ENCODE results near the gene IRAK1.
A peak's percentile ranks its signal among the peaks of the same experiment; 100 is the strongest.
"Not testable (repeated sequence)": the region's sequence is repeated elsewhere in the genome, so short reads cannot be mapped to it uniquely, and the experiment has no call there.

The IRAK1 gene

DNA sequence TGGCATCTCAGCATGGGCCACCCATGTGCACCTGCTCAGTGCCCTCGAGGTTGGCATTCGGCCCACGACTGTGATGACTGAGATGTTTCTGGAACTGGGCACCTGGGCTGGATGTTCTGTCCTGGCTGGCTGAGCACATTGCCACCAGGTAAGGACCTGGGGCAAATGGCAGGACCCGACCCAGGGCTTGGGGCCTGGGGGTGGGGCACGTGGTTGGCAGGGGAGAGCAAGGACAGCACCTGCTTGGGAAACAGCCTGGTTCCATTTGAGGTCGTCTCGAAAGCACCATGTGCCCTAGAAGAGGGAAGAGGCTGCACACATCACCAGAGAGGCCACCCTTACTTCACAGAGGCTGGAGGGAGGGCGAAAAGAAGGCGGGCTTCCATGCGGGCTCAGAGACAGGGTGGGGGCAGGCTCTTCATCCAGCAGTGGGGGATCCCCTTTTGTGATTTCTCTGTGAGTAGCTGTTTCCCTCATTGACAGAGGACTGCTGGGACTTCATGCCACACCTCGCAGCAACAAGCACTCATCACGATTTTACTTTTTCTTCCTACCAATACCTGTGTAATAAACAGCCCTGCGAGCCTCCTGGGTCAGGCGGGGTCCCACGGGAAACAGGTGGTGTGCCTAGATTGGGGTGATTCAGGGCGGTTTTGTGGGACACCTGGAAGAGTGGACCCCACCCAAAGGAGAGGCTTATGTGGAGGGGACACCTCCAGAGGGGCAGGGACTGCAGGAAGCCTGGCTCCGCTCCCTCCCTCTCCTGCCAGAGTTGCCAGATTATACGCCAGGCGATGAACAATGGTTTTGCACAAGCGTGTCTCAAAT is 35.1 kb downstream of the IRAK1 start:
- DNase-seq: no peak
- Mint-ChIP-seq H3K27me3 (ENCODE audit: low read depth, poor library complexity) (peaks cover 2% of the 10 kb centered on the region), H3K4me1 (peaks cover 28% of the 10 kb centered on the region), H3K9me3 (peaks cover 40% of the 10 kb centered on the region), H3K36me3 (ENCODE audit: low read depth) (peaks cover 15% of the 10 kb centered on the region), H3K4me3 (no peak overlapping the region), H3K27ac (no peak overlapping the region)
- no peak for TF ChIP-seq CTCF (IDR thresholded peaks at IDR 0.05)

- TF ChIP-seq CTCF (IDR thresholded peaks at IDR 0.05): no peak
- peaks cover 21% of the 10 kb centered on the region for H3K4me1 Mint-ChIP-seq
- H3K4me3 Mint-ChIP-seq: no peak overlapping the region
- peaks cover 35% of the 10 kb centered on the region for H3K9me3 Mint-ChIP-seq
- peaks cover 15% of the 10 kb centered on the region for H3K36me3 Mint-ChIP-seq (ENCODE audit: low read depth)
- H3K27ac Mint-ChIP-seq: no peak overlapping the region
- DNase-seq: no peak
- peaks cover 2% of the 10 kb centered on the region for H3K27me3 Mint-ChIP-seq (ENCODE audit: low read depth, poor library complexity)
Observed at GRCh38 chrX:153983321-153983801, 36.3 kb downstream of the IRAK1 start.

GRCh38 chrX:153981771-153982533 is 37.8 kb downstream of the IRAK1 start:
- H3K27ac Mint-ChIP-seq: peak overlapping the region; percentile 87
- H3K36me3 Mint-ChIP-seq (ENCODE audit: low read depth): peaks cover 15% of the 10 kb centered on the region
- no peak for TF ChIP-seq CTCF (IDR thresholded peaks at IDR 0.05)
- no peak for DNase-seq
- H3K4me3 Mint-ChIP-seq: no peak overlapping the region
- peaks cover 33% of the 10 kb centered on the region for H3K9me3 Mint-ChIP-seq
- H3K27me3 Mint-ChIP-seq (ENCODE audit: low read depth, poor library complexity): no peaks in the 10 kb centered on the region
- H3K4me1 Mint-ChIP-seq: peaks cover 18% of the 10 kb centered on the region

DNA sequence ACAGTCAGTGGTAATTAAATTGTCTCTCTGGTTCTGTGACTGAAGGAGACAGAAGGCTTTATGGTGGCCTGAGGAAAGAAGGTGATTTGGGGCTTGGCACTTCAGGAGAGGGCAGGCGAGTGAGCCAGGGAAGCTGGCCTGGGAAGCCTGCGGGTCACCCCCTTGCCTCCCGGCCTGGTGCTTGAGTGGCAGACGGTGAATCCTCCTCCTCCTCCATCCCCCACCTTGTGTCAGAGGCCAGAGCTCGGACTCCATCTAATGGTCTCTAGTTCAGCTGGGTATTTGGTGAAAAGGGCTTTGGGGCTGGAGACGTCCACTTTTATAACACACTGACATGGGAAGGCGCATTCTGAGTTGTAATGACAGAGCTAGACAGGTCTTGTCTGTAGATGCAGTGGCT is 38.5 kb downstream of the IRAK1 start:
- H3K27ac Mint-ChIP-seq: peak overlapping the region; percentile 87
- peaks cover 15% of the 10 kb centered on the region for H3K36me3 Mint-ChIP-seq (ENCODE audit: low read depth)
- H3K9me3 Mint-ChIP-seq: peaks cover 34% of the 10 kb centered on the region
- no peak for DNase-seq
- no peaks in the 10 kb centered on the region for H3K27me3 Mint-ChIP-seq (ENCODE audit: low read depth, poor library complexity)
- peaks cover 17% of the 10 kb centered on the region for H3K4me1 Mint-ChIP-seq
- H3K4me3 Mint-ChIP-seq: no peak overlapping the region
- TF ChIP-seq CTCF (IDR thresholded peaks at IDR 0.05): no peak

DNA sequence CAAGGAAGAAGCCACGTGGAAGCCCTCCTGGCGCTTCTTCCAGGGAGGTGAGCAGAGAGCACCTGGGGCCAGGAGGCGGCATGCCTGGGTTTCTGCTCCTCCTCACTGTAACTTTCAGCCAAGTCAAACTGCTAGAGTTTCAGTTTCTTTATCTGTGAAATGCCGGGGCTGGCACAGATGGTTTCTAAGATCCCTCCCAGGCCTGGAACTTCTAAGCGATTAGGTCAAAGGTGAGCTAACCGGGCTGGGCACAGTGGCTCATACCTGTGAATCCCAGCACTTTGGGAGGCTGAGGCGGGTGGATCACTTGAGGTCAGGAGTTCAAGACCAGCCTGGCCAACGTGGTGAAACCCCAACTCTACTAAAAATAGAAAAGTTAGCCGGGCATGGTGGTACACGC is 39.3 kb downstream of the IRAK1 start:
- not testable (repeated sequence) for H3K4me3 Mint-ChIP-seq; H3K27me3 Mint-ChIP-seq (ENCODE audit: low read depth, poor library complexity); H3K27ac Mint-ChIP-seq; DNase-seq
- Mint-ChIP-seq H3K4me1 (peaks cover 17% of the 10 kb centered on the region), H3K36me3 (ENCODE audit: low read depth) (peaks cover 15% of the 10 kb centered on the region), H3K9me3 (peaks cover 38% of the 10 kb centered on the region)

DNA sequence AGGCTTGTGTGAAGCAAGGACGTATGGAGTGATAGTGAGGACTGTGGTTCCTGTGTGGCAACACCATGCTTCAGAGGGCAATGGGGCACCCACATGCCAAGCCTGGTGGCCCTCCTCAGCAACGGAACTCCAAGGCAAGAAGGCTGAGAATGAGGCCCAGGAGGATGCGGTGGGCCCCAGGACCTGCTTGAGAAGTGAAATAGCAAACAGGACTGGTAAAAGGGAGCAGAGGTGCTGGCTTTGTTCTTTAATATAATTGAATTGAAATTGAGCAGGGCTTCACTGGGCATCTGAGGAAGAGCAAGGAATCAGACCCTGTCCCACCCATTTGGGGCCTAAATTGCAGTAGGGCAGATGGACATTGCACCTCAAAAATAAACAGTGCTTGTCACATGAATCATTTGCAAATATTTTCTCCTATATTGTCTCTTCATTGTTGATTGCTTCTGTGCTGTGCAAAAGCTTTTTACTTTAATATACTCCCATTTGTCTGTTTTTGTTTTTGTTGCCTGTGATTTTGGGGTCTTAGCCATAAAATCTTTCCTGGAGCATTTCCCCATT is 44.9 kb downstream of the IRAK1 start:
- DNase-seq: no peak
- H3K36me3 Mint-ChIP-seq (ENCODE audit: low read depth): no peaks in the 10 kb centered on the region
- H3K27ac Mint-ChIP-seq: no peak overlapping the region
- H3K4me1 Mint-ChIP-seq: peaks cover 25% of the 10 kb centered on the region
- no peaks in the 10 kb centered on the region for H3K27me3 Mint-ChIP-seq (ENCODE audit: low read depth, poor library complexity)
- H3K4me3 Mint-ChIP-seq: peak overlapping the region; percentile 50
- no peak for TF ChIP-seq CTCF (IDR thresholded peaks at IDR 0.05)
- peaks cover 9% of the 10 kb centered on the region for H3K9me3 Mint-ChIP-seq

Measured in nephron progenitor cell (in vitro differentiated cells).